ENCODE results near the gene FZR1.

DNA sequence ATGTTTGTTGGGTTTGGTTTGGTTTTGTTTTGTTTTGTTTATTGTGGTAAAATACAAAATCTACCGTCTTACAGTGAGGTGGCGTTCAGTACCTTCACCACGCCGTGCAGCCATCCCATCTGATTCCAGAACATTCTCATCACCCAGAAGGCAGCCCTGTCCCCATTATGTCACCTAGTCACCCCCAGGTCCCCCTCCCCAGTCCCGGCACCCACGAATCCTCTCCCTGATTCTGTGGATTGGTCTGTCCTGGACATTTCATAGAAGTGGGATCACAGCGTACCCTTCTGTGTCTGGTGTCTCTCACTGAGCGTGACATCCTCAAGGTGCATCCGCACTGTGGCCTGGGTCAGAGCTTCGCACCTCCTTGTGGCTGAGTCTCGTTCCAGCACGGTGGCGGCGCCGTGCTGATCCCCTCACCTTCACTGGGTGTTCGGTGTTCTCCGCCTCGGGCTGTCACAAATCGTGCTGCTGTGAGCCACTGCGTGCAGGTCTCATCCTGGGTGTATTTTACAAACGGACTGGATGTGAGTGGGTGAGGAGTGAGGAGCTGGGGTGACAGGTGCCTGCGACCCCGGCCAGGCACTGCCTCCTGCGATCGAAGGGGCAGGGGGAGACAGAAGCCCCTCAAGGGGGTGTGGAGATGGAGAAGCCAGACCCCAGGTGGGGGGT, 32.3 kb downstream of the FZR1 start:
- TF ChIP-seq, protein P1, sequence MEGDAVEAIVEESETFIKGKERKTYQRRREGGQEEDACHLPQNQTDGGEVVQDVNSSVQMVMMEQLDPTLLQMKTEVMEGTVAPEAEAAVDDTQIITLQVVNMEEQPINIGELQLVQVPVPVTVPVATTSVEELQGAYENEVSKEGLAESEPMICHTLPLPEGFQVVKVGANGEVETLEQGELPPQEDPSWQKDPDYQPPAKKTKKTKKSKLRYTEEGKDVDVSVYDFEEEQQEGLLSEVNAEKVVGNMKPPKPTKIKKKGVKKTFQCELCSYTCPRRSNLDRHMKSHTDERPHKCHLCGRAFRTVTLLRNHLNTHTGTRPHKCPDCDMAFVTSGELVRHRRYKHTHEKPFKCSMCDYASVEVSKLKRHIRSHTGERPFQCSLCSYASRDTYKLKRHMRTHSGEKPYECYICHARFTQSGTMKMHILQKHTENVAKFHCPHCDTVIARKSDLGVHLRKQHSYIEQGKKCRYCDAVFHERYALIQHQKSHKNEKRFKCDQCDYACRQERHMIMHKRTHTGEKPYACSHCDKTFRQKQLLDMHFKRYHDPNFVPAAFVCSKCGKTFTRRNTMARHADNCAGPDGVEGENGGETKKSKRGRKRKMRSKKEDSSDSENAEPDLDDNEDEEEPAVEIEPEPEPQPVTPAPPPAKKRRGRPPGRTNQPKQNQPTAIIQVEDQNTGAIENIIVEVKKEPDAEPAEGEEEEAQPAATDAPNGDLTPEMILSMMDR (IDR thresholded peaks at IDR 0.05): no peak
- TF ChIP-seq POLR2A (IDR thresholded peaks at IDR 0.05): no peak
